ENCODE results near the gene ATXN1.
"Not testable (repeated sequence)": the region's sequence is repeated elsewhere in the genome, so short reads cannot be mapped to it uniquely, and the experiment has no call there.

The ATXN1 gene

GRCh38 chr6:16718356-16718755 is 42.9 kb downstream of the ATXN1 start:
- DNase-seq: no peak

- no peak for DNase-seq
Observed at GRCh38 chr6:16717275-16717942, 43.9 kb downstream of the ATXN1 start.

- no peak for DNase-seq
Observed at GRCh38 chr6:16716321-16716858, 44.9 kb downstream of the ATXN1 start.

GRCh38 chr6:16713597-16713996 is 47.7 kb downstream of the ATXN1 start:
- no peak for DNase-seq

GRCh38 chr6:16712931-16713484 is 48.3 kb downstream of the ATXN1 start:
- no peak for DNase-seq

- no peak for DNase-seq
Observed at GRCh38 chr6:16712255-16712930, 48.9 kb downstream of the ATXN1 start.

GRCh38 chr6:16711546-16712254 is 49.6 kb downstream of the ATXN1 start:
- DNase-seq: no peak

- DNase-seq: no peak
Observed at GRCh38 chr6:16706911-16707783, 54.1 kb downstream of the ATXN1 start.

- not testable (repeated sequence) for DNase-seq
Observed at GRCh38 chr6:16706491-16706890, 54.8 kb downstream of the ATXN1 start.

GRCh38 chr6:16706029-16706428 is 55.2 kb downstream of the ATXN1 start:
- DNase-seq: no peak

GRCh38 chr6:16705081-16705993 is 55.9 kb downstream of the ATXN1 start:
- no peak for DNase-seq

- peak; percentile 76 for DNase-seq
Observed at GRCh38 chr6:16704401-16705045, 56.7 kb downstream of the ATXN1 start.

GRCh38 chr6:16702627-16703378 is 58.5 kb downstream of the ATXN1 start:
- DNase-seq: not testable (repeated sequence)

- no peak for DNase-seq
Observed at GRCh38 chr6:16700916-16701234, 60.4 kb downstream of the ATXN1 start.

- peak; percentile 67 for DNase-seq
Observed at GRCh38 chr6:16700202-16700915, 60.9 kb downstream of the ATXN1 start.

GRCh38 chr6:16698997-16699868 is 62.0 kb downstream of the ATXN1 start:
- DNase-seq: no peak

GRCh38 chr6:16698162-16698533 is 63.1 kb downstream of the ATXN1 start:
- DNase-seq: no peak

- DNase-seq: no peak
Observed at GRCh38 chr6:16697437-16698161, 63.7 kb downstream of the ATXN1 start.

All from stimulated activated CD8-positive, alpha-beta memory T cell treated with anti-CD3 and anti-CD28 coated beads, Interleukin-4, amount 100 ng/mL, for 48 hours (primary cell).